NOMO-1 treated with dmso at 0.1 percent for 144 hours (cell line): ENCODE measurements around the gene WWOX.

Source experiments
- DNase-seq: peaks from one replicate; lab custom pipeline; 2025; ENCODE audit not compliant: unreplicated experiment; lab: John Stamatoyannopoulos, UW

WWOX gene

GRCh38 chr16:78140818-78141466 is 41.5 kb downstream of the WWOX start:
- no peak for DNase-seq

GRCh38 chr16:78142788-78143187 is 43.3 kb downstream of the WWOX start:
- no peak for DNase-seq

GRCh38 chr16:78146807-78147206 is 47.4 kb downstream of the WWOX start:
- DNase-seq, result no peak

GRCh38 chr16:78147911-78148401 is 48.5 kb downstream of the WWOX start:
- DNase-seq, result no peak

GRCh38 chr16:78150233-78150632 is 50.8 kb downstream of the WWOX start:
- no peak for DNase-seq

- DNase-seq, result no peak
Measured at GRCh38 chr16:78154729-78155461, 55.4 kb downstream of the WWOX start.

- no peak for DNase-seq
Measured at GRCh38 chr16:78155791-78156345, 56.4 kb downstream of the WWOX start.

- DNase-seq, result no peak
Measured at GRCh38 chr16:78161023-78161729, 61.7 kb downstream of the WWOX start.

- DNase-seq, result no peak
Measured at GRCh38 chr16:78163772-78164670, 64.6 kb downstream of the WWOX start.

GRCh38 chr16:78170494-78170933 is 71.1 kb downstream of the WWOX start:
- DNase-seq, result no peak

- DNase-seq, result no peak
Measured at GRCh38 chr16:78175287-78175686, 75.8 kb downstream of the WWOX start.

- no peak for DNase-seq
Measured at GRCh38 chr16:78176435-78176834, 77.0 kb downstream of the WWOX start.

GRCh38 chr16:78177218-78177617 is 77.8 kb downstream of the WWOX start:
- no peak for DNase-seq

GRCh38 chr16:78177987-78178386 is 78.5 kb downstream of the WWOX start:
- DNase-seq, result no peak

- DNase-seq, result no peak
Measured at GRCh38 chr16:78179666-78180065, 80.2 kb downstream of the WWOX start.

GRCh38 chr16:78180349-78180748 is 80.9 kb downstream of the WWOX start:
- no peak for DNase-seq

- no peak for DNase-seq
Measured at GRCh38 chr16:78183437-78184237, 84.2 kb downstream of the WWOX start.

- DNase-seq, result no peak
Measured at GRCh38 chr16:78184238-78185183, 85.1 kb downstream of the WWOX start.

- no peak for DNase-seq
Measured at GRCh38 chr16:78189121-78189520, 89.7 kb downstream of the WWOX start.
